Stimulated activated CD8-positive, alpha-beta memory T cell treated with anti-CD3 and anti-CD28 coated beads, Interleukin-4, amount 100 ng/mL, for 24 hours (primary cell): ENCODE measurements around the gene CA10.

Source experiments
- DNase-seq: peaks from one replicate; pipeline ENCODE4 v3.0.0-alpha.2; 2020; ENCODE audit warnings: low read depth

Gene CA10

GRCh38 chr17:51721730-51722129 is 436.8 kb downstream of the CA10 start:
- no peak for DNase-seq

GRCh38 chr17:51720439-51720838 is 438.1 kb downstream of the CA10 start:
- no peak for DNase-seq

- no peak for DNase-seq
These were observed 439.5 kb downstream of the CA10 start for GRCh38 chr17:51718983-51719382.

GRCh38 chr17:51711581-51711980 is 446.9 kb downstream of the CA10 start:
- DNase-seq: no peak

- no peak for DNase-seq
These were observed 447.9 kb downstream of the CA10 start for GRCh38 chr17:51710634-51710979.

GRCh38 chr17:51709694-51710633 is 448.6 kb downstream of the CA10 start:
- DNase-seq: no peak

- no peak for DNase-seq
These were observed 451.3 kb downstream of the CA10 start for GRCh38 chr17:51707216-51707615.

GRCh38 chr17:51706093-51706492 is 452.4 kb downstream of the CA10 start:
- no peak for DNase-seq

- no peak for DNase-seq
These were observed 454.9 kb downstream of the CA10 start for GRCh38 chr17:51703361-51704341.

GRCh38 chr17:51702963-51703360 is 455.6 kb downstream of the CA10 start:
- DNase-seq: no peak

GRCh38 chr17:51701501-51701900 is 457.0 kb downstream of the CA10 start:
- DNase-seq: no peak

- DNase-seq: no peak
These were observed 458.3 kb downstream of the CA10 start for GRCh38 chr17:51700011-51700760.

- DNase-seq: no peak
These were observed 459.2 kb downstream of the CA10 start for GRCh38 chr17:51699303-51699702.

- no peak for DNase-seq
These were observed 465.6 kb downstream of the CA10 start for GRCh38 chr17:51692917-51693316.

- no peak for DNase-seq
These were observed 470.6 kb downstream of the CA10 start for GRCh38 chr17:51687887-51688286.

GRCh38 chr17:51685287-51685909 is 473.1 kb downstream of the CA10 start:
- DNase-seq: no peak

- DNase-seq: no peak
These were observed 474.3 kb downstream of the CA10 start for GRCh38 chr17:51684214-51684613.

- no peak for DNase-seq
These were observed 475.2 kb downstream of the CA10 start for GRCh38 chr17:51683291-51683690.

GRCh38 chr17:51682115-51682514 is 476.4 kb downstream of the CA10 start:
- DNase-seq: no peak

- no peak for DNase-seq
These were observed 480.6 kb downstream of the CA10 start for GRCh38 chr17:51677875-51678274.

- DNase-seq: no peak
These were observed 481.6 kb downstream of the CA10 start for GRCh38 chr17:51676691-51677487.
